ENCODE results near the gene CADM1.

DNA sequence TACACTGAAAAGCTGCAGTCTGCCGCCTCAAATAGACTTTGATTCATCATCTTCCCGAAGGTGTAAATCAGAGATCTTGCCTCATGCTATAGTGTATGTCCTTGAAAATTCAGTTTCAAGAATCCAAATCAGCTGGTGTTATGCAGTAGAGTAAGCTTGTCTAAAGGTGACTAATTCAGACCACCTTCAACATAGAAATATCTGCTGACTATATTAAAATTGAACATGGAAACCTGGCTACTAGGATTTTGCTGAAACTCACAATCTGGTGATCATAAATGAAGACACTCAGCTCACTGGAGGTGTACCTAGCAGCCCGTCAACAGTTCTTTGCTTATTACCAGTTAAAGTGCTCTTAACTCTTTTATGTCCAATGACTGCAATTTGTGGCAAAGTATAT, 266.6 kb downstream of the CADM1 start:
- TF ChIP-seq CTCF (conservative IDR thresholded peaks at IDR 0.05; ENCODE audit: low read depth in 2 of 2) = no peak
- TF ChIP-seq EZH2phosphoT487 (IDR thresholded peaks at IDR 0.05; ENCODE audit: unreplicated experiment) = no peak
- TF ChIP-seq CREB1 (CRISPR knock-in tag; IDR thresholded peaks at IDR 0.05; ENCODE audit: low read depth) = no peak
- no peak for TF ChIP-seq JUNB (IDR thresholded peaks at IDR 0.05; ENCODE audit: unreplicated experiment)
- TF ChIP-seq EZH2 (IDR thresholded peaks at IDR 0.05; ENCODE audit: low read depth, unreplicated experiment) = no peak
- TF ChIP-seq POLR2AphosphoS5 (IDR thresholded peaks at IDR 0.05; ENCODE audit: low read depth) = no peak
